ENCODE results near the gene APBB2.

- TF ChIP-seq RARB (CRISPR knock-in tag; IDR thresholded peaks at IDR 0.05) (no peak), ZC3H10 (CRISPR knock-in tag; IDR thresholded peaks at IDR 0.05) (no peak), PATZ1 (CRISPR knock-in tag; IDR thresholded peaks at IDR 0.05; ENCODE audit: borderline replicate concordance) (0 out of 2 replicates have a peak, but pooled peaks have one; percentile 11), CREB5 (CRISPR knock-in tag; IDR thresholded peaks at IDR 0.05; ENCODE audit: low read depth) (no peak), GLIS3 (CRISPR knock-in tag; IDR thresholded peaks at IDR 0.05) (no peak), ZNF70 (CRISPR knock-in tag; IDR thresholded peaks at IDR 0.05) (no peak), BACH2 (CRISPR knock-in tag; IDR thresholded peaks at IDR 0.05; ENCODE audit: borderline replicate concordance) (no peak)
Measured at GRCh38 chr4:41143311-41144039, 70.9 kb downstream of the APBB2 start.

Data from SK-N-SH treated with all-trans-retinoic acid at 6 μM for 48 hours (cell line).